Adipocyte (in vitro differentiated cells): ENCODE results near the gene TTLL6.
"Not testable (repeated sequence)": the region's sequence is repeated elsewhere in the genome, so short reads cannot be mapped to it uniquely, and the experiment has no call there.

ENCODE experiments used
- DNase-seq: peaks from one replicate; pipeline ENCODE4 v3.0.0-alpha.2; 2015; ENCODE audit warnings: low read depth
- H3K27me3 ChIP-seq: replicated peaks from 2 replicates; pipeline ENCODE4 v1.7.0; 2013; ENCODE audit warnings: mild to moderate bottlenecking, low read length, moderate library complexity; ENCODE audit not compliant: control insufficient read depth, insufficient read depth
- H3K36me3 ChIP-seq: 2 replicates; pipeline ENCODE4 v1.7.0; 2013; ENCODE audit warnings: low read length, mild to moderate bottlenecking, moderate library complexity; ENCODE audit not compliant: control insufficient read depth, insufficient read depth, severe bottlenecking
- H3K4me1 ChIP-seq: 2 replicates; pipeline ENCODE4 v1.7.0; 2013; ENCODE audit warnings: mild to moderate bottlenecking, low read length, moderate library complexity; ENCODE audit not compliant: control insufficient read depth, insufficient read depth
- H3K4me3 ChIP-seq: 2 replicates; pipeline ENCODE4 v1.7.0; 2013; ENCODE audit warnings: mild to moderate bottlenecking, low read length, moderate library complexity
- H3K9ac ChIP-seq: 2 replicates; pipeline ENCODE4 v1.7.0; 2013; ENCODE audit warnings: mild to moderate bottlenecking, low read length, moderate library complexity
- H3K9me3 ChIP-seq: 2 replicates; pipeline ENCODE4 v1.7.0; 2013; ENCODE audit warnings: mild to moderate bottlenecking, low read length, moderate library complexity; ENCODE audit not compliant: control insufficient read depth

The TTLL6 gene

DNA sequence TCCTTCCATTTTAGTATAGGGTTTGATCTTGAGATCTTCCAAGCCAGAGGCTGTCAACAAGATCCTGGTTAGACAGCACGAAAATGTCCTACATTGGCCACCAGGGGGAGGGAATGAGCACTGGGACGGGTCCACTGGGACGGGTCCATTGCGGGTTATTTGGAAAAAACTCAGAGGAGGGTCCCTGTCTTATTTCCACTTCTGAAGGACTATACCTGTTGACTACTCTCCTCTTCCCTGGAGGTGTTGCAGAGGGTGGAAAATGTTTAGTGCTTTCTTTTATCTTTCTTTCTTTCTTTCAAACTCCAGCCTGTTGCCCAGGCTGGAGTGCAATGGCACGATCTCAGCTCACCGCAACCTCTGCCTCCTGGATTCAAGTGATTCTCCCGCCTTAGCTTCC lies 2.5 kb downstream of the TTLL6 start:
- DNase-seq, result peak; percentile 80

DNA sequence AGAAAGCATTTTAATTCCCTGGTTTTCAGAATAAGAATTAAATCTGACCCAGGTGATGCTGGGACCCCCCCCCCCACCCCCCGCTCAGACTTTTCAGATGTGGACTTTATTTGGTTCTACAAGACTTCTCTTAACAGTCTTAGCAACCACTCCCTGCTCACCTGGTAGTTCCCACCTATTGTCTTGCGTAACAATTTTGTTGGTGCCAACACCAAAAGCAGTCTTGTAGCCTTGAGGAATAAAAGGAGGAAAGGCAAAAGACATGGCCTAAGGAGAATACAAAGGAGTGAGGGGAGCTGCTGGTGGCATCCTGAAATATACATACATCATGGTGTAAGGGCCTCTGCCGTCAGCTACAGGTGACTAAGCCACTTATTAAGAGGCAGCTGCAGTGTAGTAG lies 5.0 kb downstream of the TTLL6 start:
- Histone ChIP-seq H3K9ac (no peak overlapping the region), H3K9me3 (no peaks in the 10 kb centered on the region), H3K4me1 (no peaks in the 10 kb centered on the region), H3K27me3 (peaks cover 19% of the 10 kb centered on the region), H3K36me3 (no peaks in the 10 kb centered on the region), H3K4me3 (no peak overlapping the region)
- no peak for DNase-seq

More for the DNA sequence above, 2.5 kb downstream of the TTLL6 start:
- H3K4me1 ChIP-seq, result no peaks in the 10 kb centered on the region
- H3K9me3 ChIP-seq, result no peaks in the 10 kb centered on the region
- H3K4me3 ChIP-seq, result no peak overlapping the region
- peaks cover 31% of the 10 kb centered on the region for H3K27me3 ChIP-seq
- H3K36me3 ChIP-seq, result no peaks in the 10 kb centered on the region
- H3K9ac ChIP-seq, result no peak overlapping the region

- no peak for DNase-seq
- Histone ChIP-seq H3K9me3 (no peaks in the 10 kb centered on the region), H3K27me3 (peaks cover 29% of the 10 kb centered on the region), H3K9ac (no peak overlapping the region), H3K4me3 (no peak overlapping the region), H3K4me1 (no peaks in the 10 kb centered on the region), H3K36me3 (no peaks in the 10 kb centered on the region)
These were observed 7.8 kb downstream of the TTLL6 start for GRCh38 chr17:48809182-48809581.

DNA sequence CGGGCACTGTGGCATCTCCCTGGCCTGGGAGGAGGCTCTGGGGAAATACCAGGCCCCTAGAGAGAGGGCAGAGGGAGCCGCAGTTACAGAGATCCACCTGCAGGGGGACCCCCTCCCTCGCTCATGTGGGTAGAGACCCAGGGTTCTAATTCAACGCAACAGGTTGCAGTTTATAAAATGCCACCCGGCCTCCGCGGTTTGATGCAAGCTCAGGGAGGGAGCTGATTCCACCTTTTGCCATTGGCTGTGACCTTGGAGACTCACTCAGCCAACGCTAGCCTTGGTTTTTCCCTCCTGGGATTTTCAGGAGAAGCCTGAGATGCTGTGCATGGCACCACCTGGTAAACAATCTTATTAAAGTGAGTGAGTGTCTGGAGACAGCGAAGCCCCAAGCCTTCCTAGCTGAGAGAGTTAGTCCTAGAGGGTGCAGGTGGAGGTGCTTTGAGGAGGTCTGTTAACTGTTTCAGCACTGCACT lies 12.1 kb downstream of the TTLL6 start:
- no peak overlapping the region for H3K4me3 ChIP-seq
- H3K4me1 ChIP-seq, result peaks cover 7% of the 10 kb centered on the region
- H3K9ac ChIP-seq, result no peak overlapping the region
- H3K27me3 ChIP-seq, result peaks cover 11% of the 10 kb centered on the region
- no peaks in the 10 kb centered on the region for H3K9me3 ChIP-seq
- peak; percentile 79 for DNase-seq
- H3K36me3 ChIP-seq, result no peaks in the 10 kb centered on the region

DNA sequence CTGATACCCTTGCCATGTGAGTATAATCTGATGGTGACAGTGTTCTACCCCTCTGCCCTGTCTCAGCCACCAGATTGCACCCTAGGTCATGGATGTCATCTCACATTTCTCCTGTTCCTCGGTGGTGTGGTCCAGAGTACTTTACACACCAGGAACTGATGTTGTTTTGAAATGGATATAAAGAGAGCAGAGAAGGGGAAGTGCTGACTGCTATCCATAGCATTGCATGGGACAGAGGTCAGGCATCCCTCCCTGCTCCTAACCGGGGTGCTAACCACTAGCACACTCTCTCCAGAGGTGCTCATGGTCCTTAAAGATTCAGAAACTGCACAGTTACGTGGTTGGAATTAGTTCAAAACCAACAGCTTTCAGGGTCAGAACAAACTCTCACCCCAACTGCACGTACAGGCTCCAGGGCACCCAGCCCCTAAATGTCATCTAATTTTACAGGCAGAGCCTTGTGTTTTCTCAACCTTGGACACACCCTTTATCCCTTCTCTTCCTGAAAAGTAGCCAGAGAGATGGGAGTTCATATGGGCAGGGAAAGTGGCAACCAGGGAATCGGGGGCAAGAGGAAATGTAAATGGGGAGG lies 16.3 kb downstream of the TTLL6 start:
- H3K27me3 ChIP-seq, result peaks cover 5% of the 10 kb centered on the region
- H3K9ac ChIP-seq, result no peak overlapping the region
- H3K4me3 ChIP-seq, result no peak overlapping the region
- peaks cover 13% of the 10 kb centered on the region for H3K4me1 ChIP-seq
- H3K9me3 ChIP-seq, result no peaks in the 10 kb centered on the region
- no peak for DNase-seq
- H3K36me3 ChIP-seq, result no peaks in the 10 kb centered on the region

GRCh38 chr17:48799069-48799723 lies 17.8 kb downstream of the TTLL6 start:
- H3K36me3 ChIP-seq, result no peaks in the 10 kb centered on the region
- no peaks in the 10 kb centered on the region for H3K9me3 ChIP-seq
- no peak overlapping the region for H3K9ac ChIP-seq
- no peaks in the 10 kb centered on the region for H3K27me3 ChIP-seq
- peaks cover 25% of the 10 kb centered on the region for H3K4me1 ChIP-seq
- no peak overlapping the region for H3K4me3 ChIP-seq
- no peak for DNase-seq

DNA sequence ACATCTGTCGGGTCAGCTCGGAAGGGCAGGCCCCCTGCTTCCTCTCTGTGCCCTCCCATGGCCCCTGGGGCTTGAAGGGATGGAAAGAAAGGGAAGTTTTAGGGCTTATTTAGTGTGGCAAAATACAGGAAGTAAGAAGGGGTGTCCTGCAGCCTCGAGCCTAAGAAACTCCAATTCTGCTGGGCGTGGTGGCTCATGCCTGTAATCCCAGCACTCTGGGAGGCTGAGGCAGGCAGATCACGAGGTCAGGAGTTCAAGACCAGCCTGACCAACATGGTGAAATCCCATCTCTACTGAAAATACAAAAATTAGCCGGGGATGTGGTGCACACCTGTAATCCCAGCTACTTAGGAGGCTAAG lies 20.9 kb downstream of the TTLL6 start:
- not testable (repeated sequence) for H3K27me3 ChIP-seq, H3K36me3 ChIP-seq
- H3K9ac ChIP-seq, result peak overlapping the region; percentile 71

DNA sequence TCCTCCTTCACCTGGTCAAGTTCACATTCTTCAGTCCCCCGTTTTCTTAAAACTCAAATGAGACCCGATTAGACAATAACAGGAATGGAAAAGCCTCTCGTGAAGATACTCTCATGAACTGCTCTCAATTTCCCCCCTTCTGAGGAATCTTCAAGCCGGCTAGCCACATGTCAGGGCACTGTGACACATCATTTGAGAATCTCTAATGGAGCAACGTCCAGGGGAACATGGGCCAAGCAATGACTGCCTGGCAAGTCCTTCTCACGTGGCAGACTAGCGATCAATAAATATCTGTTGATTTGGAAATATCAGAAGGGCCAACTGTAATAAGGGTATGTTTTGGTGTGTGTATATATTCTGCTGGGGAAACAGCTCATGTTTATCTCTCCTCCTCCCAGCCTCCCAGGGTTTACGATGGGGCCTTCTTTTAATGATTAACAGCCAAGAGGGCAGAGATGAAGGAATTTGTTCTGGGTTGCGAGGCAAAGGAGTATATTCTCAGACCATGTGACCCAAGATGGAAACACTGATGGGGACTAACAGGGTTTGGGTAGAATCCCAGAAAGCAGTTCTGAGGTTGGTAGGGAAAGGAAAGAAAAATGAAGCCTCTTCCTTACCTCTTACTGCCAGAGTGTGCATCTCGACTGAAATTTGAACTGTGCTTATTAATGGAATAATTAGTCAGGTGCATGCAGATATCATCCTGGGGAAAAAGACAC lies 21.4 kb downstream of the TTLL6 start:
- Histone ChIP-seq H3K9me3 (no peaks in the 10 kb centered on the region), H3K36me3 (no peaks in the 10 kb centered on the region), H3K4me1 (peaks cover 30% of the 10 kb centered on the region), H3K4me3 (peak overlapping the region; percentile 58), H3K9ac (peak overlapping the region; percentile 71), H3K27me3 (no peaks in the 10 kb centered on the region)
- DNase-seq, result peak; percentile 57

More for the DNA sequence above, 20.9 kb downstream of the TTLL6 start:
- H3K4me1 ChIP-seq, result peaks cover 30% of the 10 kb centered on the region
- peak overlapping the region; percentile 58 for H3K4me3 ChIP-seq
- not testable (repeated sequence) for H3K9me3 ChIP-seq, DNase-seq

GRCh38 chr17:48792033-48792798 lies 24.8 kb downstream of the TTLL6 start:
- DNase-seq, result no peak
- Histone ChIP-seq H3K9ac (no peak overlapping the region), H3K9me3 (no peaks in the 10 kb centered on the region), H3K4me1 (peaks cover 35% of the 10 kb centered on the region), H3K27me3 (peaks cover 16% of the 10 kb centered on the region), H3K36me3 (no peaks in the 10 kb centered on the region), H3K4me3 (no peak overlapping the region)

GRCh38 chr17:48791128-48792032 lies 25.6 kb downstream of the TTLL6 start:
- peaks cover 22% of the 10 kb centered on the region for H3K27me3 ChIP-seq
- no peak overlapping the region for H3K4me3 ChIP-seq
- peaks cover 35% of the 10 kb centered on the region for H3K4me1 ChIP-seq
- H3K36me3 ChIP-seq, result no peaks in the 10 kb centered on the region
- H3K9ac ChIP-seq, result no peak overlapping the region
- H3K9me3 ChIP-seq, result no peaks in the 10 kb centered on the region
- DNase-seq, result peak; percentile 92
